Lung (tissue), 12 donors: ENCODE results near the gene SND1. TPM values are rescaled to one million over a fixed set of nuclear protein-coding genes. Genes with fewer than 3 reads are reported as not detected.

Experiments
- ATAC-seq: fragments of 200-7000 bp; cut with Tn5 transposase; one replicate; pipeline ENCODE4 v1.9.1; 2020; ENCODE audit warnings: moderate number of reproducible peaks; ENCODE audit not compliant: insufficient read depth, low FRiP score
- DNase-seq, 3 donors: peaks; one replicate each; pipeline ENCODE4 v3.0.0-alpha.2; 2013 to 2017
- H3K27ac ChIP-seq, 2 donors: one replicate each; pipeline ENCODE4 v1.5.1; 2013; ENCODE audit warnings: mild to moderate bottlenecking in 2 of 2, moderate library complexity in 2 of 2, control low read depth in 1 of 2, inconsistent platforms in 1 of 2, low read depth in 1 of 2, low read length in 1 of 2
- H3K27me3 ChIP-seq, 3 donors: one replicate each; pipeline ENCODE4 v1.5.1; 2013; ENCODE audit warnings: low read length in 2 of 3; ENCODE audit not compliant: control insufficient read depth in 3 of 3, insufficient read depth in 3 of 3
- H3K36me3 ChIP-seq, 4 donors: one replicate each; pipeline ENCODE4 v1.5.1; 2013; ENCODE audit warnings: low read length in 4 of 4, mild to moderate bottlenecking in 1 of 4, moderate library complexity in 1 of 4; ENCODE audit not compliant: control insufficient read depth in 4 of 4, insufficient read depth in 4 of 4
- H3K4me1 ChIP-seq, 5 donors: one replicate each; pipeline ENCODE4 v1.5.1; 2013; ENCODE audit warnings: low read length in 5 of 5, mild to moderate bottlenecking in 2 of 5, moderate library complexity in 1 of 5; ENCODE audit not compliant: control insufficient read depth in 5 of 5, insufficient read depth in 5 of 5
- H3K4me3 ChIP-seq: one replicate; pipeline ENCODE4 v1.5.1; 2013; ENCODE audit warnings: mild to moderate bottlenecking, control low read depth, moderate library complexity
- H3K9ac ChIP-seq, 2 donors: one replicate each; pipeline ENCODE4 v1.5.1; 2013; ENCODE audit warnings: low read length in 2 of 2, control low read depth in 1 of 2; ENCODE audit not compliant: insufficient read depth in 1 of 2
- H3K9me3 ChIP-seq, 4 donors: one replicate each; pipeline ENCODE4 v1.5.1; 2013; ENCODE audit warnings: low read length in 3 of 4, mild to moderate bottlenecking in 1 of 4, moderate library complexity in 1 of 4; ENCODE audit not compliant: control insufficient read depth in 4 of 4, insufficient read depth in 3 of 4
- CTCF ChIP-seq: IDR thresholded peaks from 2 replicates; pipeline ENCODE4 v1.5.1; 2012; ENCODE audit warnings: mild to moderate bottlenecking; ENCODE audit errors: control extremely low read depth, extremely low read depth
- WGBS, 2 donors: extraction: QIAGEN DNeasy Blood & Tissue Kit; methylation state at CpG; one replicate each; pipeline ENCODE4 v1.1.7; 2013; 5-methylcytosine and 5-hydroxymethylcytosine counted together
- polyA plus RNA-seq, 2 donors: library from polyadenylated mRNA; stranded (reverse); fragments of 200-250 nt; gene quantifications; one replicate each; pipeline ENCODE4 v1.2.1, GENCODE V29; 2013
- total RNA-seq, 2 donors: library from RNA; depleted of rRNA in 1 of 2; stranded (reverse); fragments of >200 nt in 1 of 2; gene quantifications; one replicate each; pipeline ENCODE4 v1.2.1, GENCODE V29; 2014 to 2021
- donor health status: control.
- donor health status: control.
- donor health status: Bipolar disorder and iron deficiency.
- donor health status: healthy.
- donor health status: DM: yes; HTN: yes; CAD: no.

Gene SND1
- total and polyA plus RNA-seq, 4 donors, result 94.5 to 210 (median 137) TPM

GRCh38 chr7:127882313-127882920 lies 230.4 kb downstream of the SND1 start:
- H3K4me1 ChIP-seq, result peaks cover 4 to 18% (median 10%) of the 10 kb centered on the region in 5 donors
- H3K27ac ChIP-seq, result no peak overlapping the region
- H3K27me3 ChIP-seq, result no peaks in the 10 kb centered on the region
- WGBS, 2 donors, result 68% methylated on average over 3 of the region's 3 CpGs
- no peaks in the 10 kb centered on the region for H3K9me3 ChIP-seq
- TF ChIP-seq CTCF, result no peak
- no peak overlapping the region for H3K4me3 ChIP-seq
- DNase-seq, result no peak
- no peaks in the 10 kb centered on the region for H3K36me3 ChIP-seq
- ATAC-seq, result no peak
- H3K9ac ChIP-seq, result no peak overlapping the region

GRCh38 chr7:127884066-127884559 lies 232.1 kb downstream of the SND1 start:
- no peak for ATAC-seq
- no peak overlapping the region for H3K27ac ChIP-seq
- H3K9ac ChIP-seq, result no peak overlapping the region
- no peak for DNase-seq
- peaks cover 4 to 23% (median 14%) of the 10 kb centered on the region in 5 donors for H3K4me1 ChIP-seq
- no peak for TF ChIP-seq CTCF
- H3K36me3 ChIP-seq, result peaks cover 2 to 8% (median 7%) of the 10 kb centered on the region in 4 donors
- no peak overlapping the region for H3K4me3 ChIP-seq
- no peaks in the 10 kb centered on the region for H3K27me3 ChIP-seq
- H3K9me3 ChIP-seq, result no peaks in the 10 kb centered on the region
- 95 to 97% methylated on average over 3 of the region's 3 CpGs for WGBS, 2 donors

GRCh38 chr7:127885222-127885772 lies 233.3 kb downstream of the SND1 start:
- DNase-seq (no peak), ATAC-seq (no peak)
- H3K36me3 ChIP-seq, result peaks cover 2 to 8% (median 7%) of the 10 kb centered on the region in 4 donors
- no peak overlapping the region for H3K9ac ChIP-seq
- 94 to 95% methylated on average over 3 of the region's 3 CpGs for WGBS, 2 donors
- TF ChIP-seq CTCF, result no peak
- no peaks in the 10 kb centered on the region for H3K9me3 ChIP-seq
- H3K27ac ChIP-seq, result peak overlapping the region in 1 of 2 donors; percentile 48
- H3K4me3 ChIP-seq, result no peak overlapping the region
- peaks cover 4 to 23% (median 15%) of the 10 kb centered on the region in 5 donors for H3K4me1 ChIP-seq
- no peaks in the 10 kb centered on the region for H3K27me3 ChIP-seq
